Psoas muscle (tissue), 8 donors: ENCODE measurements around the gene PRELID1. TPM values are rescaled to one million over a fixed set of nuclear protein-coding genes. Genes with fewer than 3 reads are reported as not detected.

Experiments used
- ATAC-seq, 4 donors: fragments of 200-7000 bp; cut with Tn5 transposase; one replicate each; pipeline ENCODE4 v1.9.1; 2020; ENCODE audit warnings: moderate library complexity in 3 of 4, mild to moderate bottlenecking in 2 of 4
- DNase-seq, 2 donors: peaks; one replicate each; pipeline ENCODE4 v3.0.0-alpha.2; 2020
- H3K27ac ChIP-seq: fragments of 200-600 bp; one replicate; pipeline ENCODE4 v1.8.0; 2022
- H3K27me3 ChIP-seq, 3 donors: fragments of 200-600 bp in 1 of 3; one replicate each; pipeline versions ENCODE4 v1.6.1 to v1.8.0; 2013 to 2022; ENCODE audit warnings: low read length in 2 of 3, mild to moderate bottlenecking in 2 of 3, moderate library complexity in 1 of 3; ENCODE audit not compliant: insufficient read depth in 3 of 3
- H3K36me3 ChIP-seq, 2 donors: fragments of 200-600 bp in 1 of 2; one replicate each; pipeline versions ENCODE4 v1.6.1 to v1.8.0; 2013 to 2022; ENCODE audit warnings: low read depth in 1 of 2, mild to moderate bottlenecking in 1 of 2, moderate library complexity in 1 of 2; ENCODE audit not compliant: insufficient read depth in 1 of 2
- H3K4me1 ChIP-seq: fragments of 200-600 bp; one replicate; pipeline ENCODE4 v1.8.0; 2022
- H3K4me3 ChIP-seq: fragments of 200-600 bp; one replicate; pipeline ENCODE4 v1.8.0; 2022; ENCODE audit warnings: mild to moderate bottlenecking
- H3K9me3 ChIP-seq: fragments of 200-600 bp; one replicate; pipeline ENCODE4 v1.8.0; 2022
- CTCF ChIP-seq: fragments of 200-600 bp; IDR thresholded peaks from one replicate; pipeline ENCODE4 v1.8.0; 2022; ENCODE audit warnings: antibody characterized with exemption
- WGBS, 3 donors: extraction: QIAGEN DNeasy Blood & Tissue Kit; methylation state at CpG; one replicate each; pipeline versions ENCODE4 v1.1.6 to v1.1.7; 2013; 5-methylcytosine and 5-hydroxymethylcytosine counted together
- intact Hi-C, 2 donors: fragments of 100-400 bp; cut with DNase I; formaldehyde crosslinking; loops; one replicate each; pipeline versions ENCODE4 v1.11.0 to v1.14.2; 2022
- polyA plus RNA-seq, 3 donors: library from polyadenylated mRNA; stranded (reverse); fragments of 200-250 nt; gene quantifications; one replicate each; pipeline ENCODE4 v1.2.3, GENCODE V29; 2013
- total RNA-seq, 4 donors: library from RNA; stranded (reverse); fragmentation: NEBNext Ultra II Directional in 2 of 4; extraction: Animal tissue kit (Norgen Biotek cat#: 25700) in 2 of 4; gene quantifications; one replicate each; pipeline versions ENCODE4 v1.2.1 to v1.2.4, GENCODE V29; 2021 to 2023
- donor health status: healthy with polysubstance abuse.
- donor health status: DM: no; HTN: no; CAD: no; lungs with moderate emphysema.
- donor health status: Bipolar disorder and iron deficiency.
- donor health status: healthy.
- donor health status: DM: yes; HTN: yes; CAD: no.
- donor health status: DM: no; HTN: no; CAD: no.
- donor health status: DM: no; HTN: no; CAD: no.
- donor health status: DM: yes; HTN: yes; CAD: no.

Gene PRELID1
- total and polyA plus RNA-seq, 7 donors: 19.9 to 201 (median 53.9) TPM

- Histone ChIP-seq H3K4me1 (peaks cover 28% of the 10 kb centered on the region), H3K4me3 (no peak overlapping the region), H3K27ac (no peak overlapping the region), H3K9me3 (no peaks in the 10 kb centered on the region), H3K27me3 (no peaks in the 10 kb centered on the region), H3K36me3 (peaks cover 0 to 5% of the 10 kb centered on the region in 2 donors)
- intact Hi-C loops: loop anchor here (5.0 to 10.0 kb wide), 3 partner anchors 39 to 141 kb away; partner anchors contain the start of gene LMAN2 (in 1 of the 2)
- TF ChIP-seq CTCF: no peak
- ATAC-seq (no peak), DNase-seq (no peak)
- WGBS, 3 donors: 89 to 92% (median 91%) methylated on average over 15 of the region's 15 CpGs
These were observed 10.1 kb downstream of the PRELID1 start for GRCh38 chr5:177313561-177314259.

- Histone ChIP-seq H3K4me1 (peaks cover 20% of the 10 kb centered on the region), H3K27me3 (no peaks in the 10 kb centered on the region), H3K27ac (no peak overlapping the region), H3K9me3 (no peaks in the 10 kb centered on the region), H3K4me3 (no peak overlapping the region), H3K36me3 (peaks cover 0 to 5% of the 10 kb centered on the region in 2 donors)
- TF ChIP-seq CTCF: no peak
- intact Hi-C loops: loop anchor here (5.0 to 10.0 kb wide), 3 partner anchors 38 to 140 kb away; partner anchors contain the start of gene LMAN2 (in 1 of the 2)
- DNase-seq: peak in 1 of 2 donors; percentile 46
- no peak for ATAC-seq
- 85 to 86% (median 85%) methylated on average over 14 to 18 of the region's 18 CpGs for WGBS, 3 donors
These were observed 11.1 kb downstream of the PRELID1 start for GRCh38 chr5:177314376-177315342.

- Histone ChIP-seq H3K36me3 (peaks cover 0 to 5% of the 10 kb centered on the region in 2 donors), H3K9me3 (no peaks in the 10 kb centered on the region), H3K4me3 (no peak overlapping the region), H3K4me1 (peaks cover 14% of the 10 kb centered on the region), H3K27me3 (no peaks in the 10 kb centered on the region), H3K27ac (no peak overlapping the region)
- ATAC-seq: no peak
- WGBS, 3 donors: 84 to 92% (median 88%) methylated on average over 7 of the region's 7 CpGs
- TF ChIP-seq CTCF: no peak
- intact Hi-C loops: loop anchor here in 1 of 2 donors (5.0 to 10.0 kb wide), 2 partner anchors 52 to 139 kb away; no protein-coding TSS in a partner anchor
- no peak for DNase-seq
These were observed 11.8 kb downstream of the PRELID1 start for GRCh38 chr5:177315411-177315810.

GRCh38 chr5:177316005-177316404, 12.4 kb downstream of the PRELID1 start:
- 63 to 95% (median 90%) methylated on average over 3 of the region's 3 CpGs for WGBS, 3 donors
- H3K27ac ChIP-seq: no peak overlapping the region
- no peak for ATAC-seq

More at GRCh38 chr5:177316005-177316404, 12.4 kb downstream of the PRELID1 start:
- H3K27me3 ChIP-seq: no peaks in the 10 kb centered on the region
- no peaks in the 10 kb centered on the region for H3K9me3 ChIP-seq
- peaks cover 12% of the 10 kb centered on the region for H3K4me1 ChIP-seq
- TF ChIP-seq CTCF: no peak
- no peak for DNase-seq
- H3K36me3 ChIP-seq: peaks cover 0 to 8% of the 10 kb centered on the region in 2 donors
- no peak overlapping the region for H3K4me3 ChIP-seq
- intact Hi-C loops: loop anchor here (2.0 to 10.0 kb wide), 3 partner anchors 51 to 141 kb away; no protein-coding TSS in a partner anchor
